Lower leg skin (tissue), 3 donors: ENCODE results near the gene FBXL14.

Experiments
- POLR2A ChIP-seq, 2 donors: fragments of 450-650 bp; IDR thresholded peaks; one replicate each; pipeline ENCODE4 v1.6.1; 2016 to 2017; ENCODE audit warnings: antibody characterized with exemption in 2 of 2, mild to moderate bottlenecking in 1 of 2, moderate library complexity in 1 of 2
- TF ChIP-seq, protein P1 (sequence below), 3 donors: fragments of 450-650 bp; IDR thresholded peaks; one replicate each; pipeline ENCODE4 v1.5.1; 2016; ENCODE audit warnings: antibody characterized with exemption in 3 of 3, mild to moderate bottlenecking in 3 of 3, moderate library complexity in 2 of 3

DNA sequence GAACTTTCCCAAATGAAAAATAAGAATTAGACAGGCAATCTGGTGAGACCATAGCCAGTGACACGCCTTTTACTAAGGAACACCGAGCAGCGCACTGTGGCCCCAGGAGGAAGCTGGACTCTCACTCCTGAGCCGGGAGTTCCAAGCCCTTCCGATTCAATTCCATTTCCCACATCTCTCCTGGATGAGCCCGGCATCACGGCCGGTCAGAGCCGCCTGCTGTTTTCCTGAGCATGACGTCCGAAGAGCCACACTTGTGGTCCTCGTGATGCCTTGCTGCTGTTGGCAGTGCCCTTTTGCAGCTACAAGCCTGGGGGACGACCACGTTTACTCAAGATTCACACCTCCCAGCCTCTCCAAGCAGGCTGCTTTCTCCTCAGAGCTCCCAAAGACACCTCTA, 40.8 kb downstream of the FBXL14 start:
- TF ChIP-seq, protein P1, sequence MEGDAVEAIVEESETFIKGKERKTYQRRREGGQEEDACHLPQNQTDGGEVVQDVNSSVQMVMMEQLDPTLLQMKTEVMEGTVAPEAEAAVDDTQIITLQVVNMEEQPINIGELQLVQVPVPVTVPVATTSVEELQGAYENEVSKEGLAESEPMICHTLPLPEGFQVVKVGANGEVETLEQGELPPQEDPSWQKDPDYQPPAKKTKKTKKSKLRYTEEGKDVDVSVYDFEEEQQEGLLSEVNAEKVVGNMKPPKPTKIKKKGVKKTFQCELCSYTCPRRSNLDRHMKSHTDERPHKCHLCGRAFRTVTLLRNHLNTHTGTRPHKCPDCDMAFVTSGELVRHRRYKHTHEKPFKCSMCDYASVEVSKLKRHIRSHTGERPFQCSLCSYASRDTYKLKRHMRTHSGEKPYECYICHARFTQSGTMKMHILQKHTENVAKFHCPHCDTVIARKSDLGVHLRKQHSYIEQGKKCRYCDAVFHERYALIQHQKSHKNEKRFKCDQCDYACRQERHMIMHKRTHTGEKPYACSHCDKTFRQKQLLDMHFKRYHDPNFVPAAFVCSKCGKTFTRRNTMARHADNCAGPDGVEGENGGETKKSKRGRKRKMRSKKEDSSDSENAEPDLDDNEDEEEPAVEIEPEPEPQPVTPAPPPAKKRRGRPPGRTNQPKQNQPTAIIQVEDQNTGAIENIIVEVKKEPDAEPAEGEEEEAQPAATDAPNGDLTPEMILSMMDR (IDR thresholded peaks at IDR 0.05), result no peak
- no peak for TF ChIP-seq POLR2A (IDR thresholded peaks at IDR 0.05)
